WERI-Rb-1 (cell line): ENCODE measurements around the gene DIAPH2.

Experiments
- DNase-seq: peaks from one replicate; pipeline ENCODE4 v3.0.0-alpha.2; 2020
- H3K27ac ChIP-seq: fragments of 250-450 bp; sonication (Bioruptor Pico); 2 replicates; pipeline ENCODE4 v1.5.1; 2020; ENCODE audit warnings: mild to moderate bottlenecking, moderate library complexity
- H3K27me3 ChIP-seq: fragments of 250-450 bp; sonication (Bioruptor Pico); 2 replicates; pipeline ENCODE4 v1.5.1; 2021; ENCODE audit warnings: mild to moderate bottlenecking, low read depth, moderate library complexity; ENCODE audit not compliant: insufficient read depth, severe bottlenecking
- H3K36me3 ChIP-seq: fragments of 250-450 bp; sonication (Bioruptor Pico); 2 replicates; pipeline ENCODE4 v1.5.1; 2020; ENCODE audit warnings: mild to moderate bottlenecking, moderate library complexity
- H3K4me3 ChIP-seq: 2 replicates; pipeline ENCODE4 v1.5.1; 2011; ENCODE audit warnings: low read depth, mild to moderate bottlenecking, control low read depth, low read length
- H3K9me3 ChIP-seq: fragments of 250-450 bp; sonication (Bioruptor Pico); 2 replicates; pipeline ENCODE4 v1.5.1; 2021; ENCODE audit warnings: mild to moderate bottlenecking, moderate library complexity; ENCODE audit not compliant: severe bottlenecking
- TF ChIP-seq, protein P1 (sequence below): IDR thresholded peaks from 2 replicates; pipeline ENCODE4 v1.5.1; 2011; ENCODE audit warnings: low read depth, mild to moderate bottlenecking, control low read depth, inconsistent platforms, low read length

The DIAPH2 gene

GRCh38 chrX:97290199-97290598, 605.6 kb downstream of the DIAPH2 start:
- TF ChIP-seq, protein P1, sequence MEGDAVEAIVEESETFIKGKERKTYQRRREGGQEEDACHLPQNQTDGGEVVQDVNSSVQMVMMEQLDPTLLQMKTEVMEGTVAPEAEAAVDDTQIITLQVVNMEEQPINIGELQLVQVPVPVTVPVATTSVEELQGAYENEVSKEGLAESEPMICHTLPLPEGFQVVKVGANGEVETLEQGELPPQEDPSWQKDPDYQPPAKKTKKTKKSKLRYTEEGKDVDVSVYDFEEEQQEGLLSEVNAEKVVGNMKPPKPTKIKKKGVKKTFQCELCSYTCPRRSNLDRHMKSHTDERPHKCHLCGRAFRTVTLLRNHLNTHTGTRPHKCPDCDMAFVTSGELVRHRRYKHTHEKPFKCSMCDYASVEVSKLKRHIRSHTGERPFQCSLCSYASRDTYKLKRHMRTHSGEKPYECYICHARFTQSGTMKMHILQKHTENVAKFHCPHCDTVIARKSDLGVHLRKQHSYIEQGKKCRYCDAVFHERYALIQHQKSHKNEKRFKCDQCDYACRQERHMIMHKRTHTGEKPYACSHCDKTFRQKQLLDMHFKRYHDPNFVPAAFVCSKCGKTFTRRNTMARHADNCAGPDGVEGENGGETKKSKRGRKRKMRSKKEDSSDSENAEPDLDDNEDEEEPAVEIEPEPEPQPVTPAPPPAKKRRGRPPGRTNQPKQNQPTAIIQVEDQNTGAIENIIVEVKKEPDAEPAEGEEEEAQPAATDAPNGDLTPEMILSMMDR = no peak
- Histone ChIP-seq H3K9me3 (no peaks in the 10 kb centered on the region), H3K27ac (no peak overlapping the region), H3K4me3 (no peak overlapping the region), H3K27me3 (no peaks in the 10 kb centered on the region), H3K36me3 (no peaks in the 10 kb centered on the region)
- DNase-seq = no peak

- no peaks in the 10 kb centered on the region for H3K9me3 ChIP-seq
Observed at GRCh38 chrX:97294041-97294440, 609.4 kb downstream of the DIAPH2 start.

GRCh38 chrX:97295954-97296353, 611.3 kb downstream of the DIAPH2 start:
- TF ChIP-seq, protein P1 = no peak
- DNase-seq = no peak
- Histone ChIP-seq H3K27ac (no peak overlapping the region), H3K9me3 (no peaks in the 10 kb centered on the region), H3K27me3 (peaks cover 6% of the 10 kb centered on the region), H3K36me3 (no peaks in the 10 kb centered on the region), H3K4me3 (no peak overlapping the region)

More at GRCh38 chrX:97294041-97294440, 609.4 kb downstream of the DIAPH2 start:
- Histone ChIP-seq H3K36me3 (no peaks in the 10 kb centered on the region), H3K27me3 (peaks cover 4% of the 10 kb centered on the region), H3K27ac (no peak overlapping the region), H3K4me3 (no peak overlapping the region)
- no peak for DNase-seq
- TF ChIP-seq, protein P1 = no peak

GRCh38 chrX:97306771-97307470, 622.3 kb downstream of the DIAPH2 start:
- Histone ChIP-seq H3K9me3 (no peaks in the 10 kb centered on the region), H3K27ac (no peak overlapping the region), H3K27me3 (no peaks in the 10 kb centered on the region), H3K36me3 (no peaks in the 10 kb centered on the region), H3K4me3 (no peak overlapping the region)
- TF ChIP-seq, protein P1 = no peak
- DNase-seq = no peak

GRCh38 chrX:97308171-97308570, 623.5 kb downstream of the DIAPH2 start:
- no peaks in the 10 kb centered on the region for H3K36me3 ChIP-seq
- H3K27me3 ChIP-seq = no peaks in the 10 kb centered on the region
- DNase-seq = no peak
- H3K9me3 ChIP-seq = no peaks in the 10 kb centered on the region
- TF ChIP-seq, protein P1 = no peak
- no peak overlapping the region for H3K4me3 ChIP-seq
- no peak overlapping the region for H3K27ac ChIP-seq

DNA sequence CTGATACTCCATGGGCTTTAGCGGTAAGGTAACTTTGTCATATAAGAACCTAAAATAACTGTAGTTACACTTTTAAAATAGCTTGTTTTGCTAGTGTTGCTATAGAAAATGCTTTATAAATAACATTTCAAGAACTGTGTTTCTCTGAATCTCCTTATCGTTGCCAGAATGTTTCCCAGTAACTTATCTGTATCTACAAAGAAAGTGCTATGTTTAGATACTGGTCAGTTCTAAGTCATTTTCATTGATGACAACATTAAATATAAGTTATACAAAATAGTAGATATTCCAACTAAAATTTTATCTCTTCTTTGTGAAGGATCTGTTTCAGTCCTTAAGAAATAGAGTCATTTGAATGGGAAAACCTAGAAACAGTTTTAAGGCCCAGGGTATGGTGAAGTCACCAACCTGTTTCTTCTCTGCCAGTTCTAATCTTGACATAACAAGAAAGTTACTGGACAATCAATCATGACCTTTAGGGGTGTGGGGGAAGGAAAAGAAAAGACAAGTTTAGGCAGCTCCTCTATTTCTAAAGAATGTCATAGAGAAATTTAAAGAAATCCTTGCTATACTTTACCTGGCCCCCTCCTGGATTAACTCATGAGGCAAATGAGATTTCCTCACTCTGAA, 625.0 kb downstream of the DIAPH2 start:
- Histone ChIP-seq H3K4me3 (no peak overlapping the region), H3K36me3 (no peaks in the 10 kb centered on the region), H3K27me3 (no peaks in the 10 kb centered on the region), H3K27ac (no peak overlapping the region), H3K9me3 (no peaks in the 10 kb centered on the region)
- DNase-seq = no peak
- TF ChIP-seq, protein P1 = no peak
